SIG-M5 (cell line): ENCODE results near the gene GPSM1.

Source experiments
- DNase-seq: peaks from one replicate; lab custom pipeline; 2025; lab: John Stamatoyannopoulos, UW

The GPSM1 gene

GRCh38 chr9:136304456-136304855 is 22.9 kb upstream of the GPSM1 start:
- DNase-seq: no peak

DNA sequence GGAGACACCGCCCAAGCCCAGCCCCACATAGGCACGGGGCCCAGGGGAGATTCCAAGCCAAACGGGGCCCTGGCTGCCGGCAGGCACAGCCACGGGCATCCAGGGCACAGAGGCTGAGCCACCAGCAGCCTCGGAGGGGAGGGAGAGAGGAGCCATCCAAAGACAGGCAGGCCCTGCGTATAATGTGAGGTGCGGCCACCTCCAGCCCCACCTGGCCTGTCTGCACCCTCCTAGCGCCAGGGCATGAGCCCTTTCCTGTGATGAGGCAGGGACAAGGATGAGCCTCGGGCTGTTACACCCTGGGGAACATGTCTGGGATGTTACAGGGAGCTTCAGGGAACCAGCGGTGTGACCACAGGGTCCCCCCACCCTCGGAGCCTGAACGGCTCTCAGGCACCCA is 22.4 kb upstream of the GPSM1 start:
- DNase-seq: no peak

GRCh38 chr9:136305804-136306203 is 21.5 kb upstream of the GPSM1 start:
- DNase-seq: no peak

DNA sequence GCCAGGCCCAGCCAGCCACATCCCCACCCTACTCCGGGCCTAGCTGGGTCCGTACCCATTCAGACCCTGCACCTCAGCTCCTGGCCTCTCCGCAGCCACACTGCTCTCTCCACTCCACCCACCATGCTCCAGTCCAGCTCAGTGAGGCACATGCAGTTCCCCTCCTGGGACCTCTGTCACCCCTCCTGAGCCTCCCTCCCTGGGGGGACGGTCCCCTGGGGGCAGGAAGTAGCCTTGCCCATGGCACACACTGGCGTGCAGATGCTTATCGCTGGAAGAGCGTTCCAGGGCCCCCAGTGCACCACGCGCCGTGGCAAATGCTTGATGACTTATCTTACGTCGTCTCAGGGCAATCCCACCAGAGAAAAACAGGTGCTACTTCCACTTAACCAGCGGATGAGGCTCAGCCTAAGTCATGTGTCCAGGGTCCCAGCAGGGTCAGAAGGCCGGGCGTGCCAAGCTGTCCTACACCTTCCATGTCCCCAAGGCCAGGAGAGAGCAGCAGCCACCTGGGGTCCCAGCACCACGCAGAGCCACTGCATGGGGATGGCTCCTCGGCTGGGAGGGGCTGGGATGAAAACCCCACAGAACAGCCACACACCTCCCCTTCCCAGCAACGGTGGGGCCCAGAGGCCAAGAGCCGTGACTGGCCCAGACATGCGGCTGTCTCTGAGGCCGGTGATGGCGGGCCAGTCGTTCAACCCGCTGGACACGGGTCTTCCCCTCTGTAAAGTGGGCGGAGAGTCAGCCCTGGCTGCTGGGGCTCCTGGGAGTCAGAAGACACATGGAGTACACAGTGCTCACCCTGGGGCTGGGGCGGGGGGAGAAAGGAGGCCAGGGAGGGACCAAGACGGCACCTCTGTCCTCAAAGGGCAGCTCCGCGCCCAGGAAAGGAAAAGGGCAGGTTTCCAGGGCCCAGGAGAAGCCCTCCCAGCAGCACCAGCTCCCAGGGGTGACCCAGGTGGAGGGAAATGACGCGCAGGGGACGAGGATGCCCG is 20.8 kb upstream of the GPSM1 start:
- DNase-seq: no peak

DNA sequence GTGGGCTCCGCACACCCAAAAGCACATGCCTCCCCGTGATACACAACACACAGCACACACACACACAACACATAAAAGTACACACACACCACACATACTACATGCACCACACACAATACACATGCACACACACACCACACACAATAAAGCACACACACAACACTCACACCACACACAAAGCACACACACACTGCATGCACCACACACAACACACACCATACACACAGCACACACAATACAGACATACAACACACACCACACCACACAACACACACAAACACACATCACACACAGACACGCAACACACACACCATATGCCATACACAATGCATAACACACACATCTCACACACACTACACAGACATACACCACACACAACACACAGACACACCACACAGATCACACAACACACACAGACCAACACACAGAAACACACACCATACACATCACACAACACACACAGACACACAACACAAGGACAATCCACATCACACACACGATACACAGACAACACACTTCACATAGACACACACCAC is 20.1 kb upstream of the GPSM1 start:
- no peak for DNase-seq

DNA sequence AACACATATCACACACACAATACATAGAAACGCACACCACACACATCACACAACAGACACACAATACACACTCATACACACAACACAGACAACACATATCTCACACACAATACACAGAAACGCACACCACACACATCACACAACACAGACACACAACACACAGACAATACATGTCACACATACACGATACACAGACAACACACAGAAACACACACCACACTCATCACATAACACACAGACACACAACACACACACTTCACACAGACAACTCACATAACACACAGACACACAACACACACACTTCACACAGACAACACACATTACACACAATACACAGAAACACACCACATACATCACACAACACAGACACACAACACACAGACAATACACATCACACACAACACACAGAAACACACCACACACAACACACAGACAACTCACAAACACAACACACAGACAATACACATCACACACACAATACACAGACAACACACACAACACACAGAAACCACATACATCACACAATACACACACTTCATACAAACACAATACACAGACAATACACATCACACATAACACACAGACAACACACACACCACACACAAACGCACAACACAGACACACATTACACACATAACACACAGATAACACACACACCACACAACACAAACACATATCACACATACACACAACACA is 19.2 kb upstream of the GPSM1 start:
- no peak for DNase-seq

DNA sequence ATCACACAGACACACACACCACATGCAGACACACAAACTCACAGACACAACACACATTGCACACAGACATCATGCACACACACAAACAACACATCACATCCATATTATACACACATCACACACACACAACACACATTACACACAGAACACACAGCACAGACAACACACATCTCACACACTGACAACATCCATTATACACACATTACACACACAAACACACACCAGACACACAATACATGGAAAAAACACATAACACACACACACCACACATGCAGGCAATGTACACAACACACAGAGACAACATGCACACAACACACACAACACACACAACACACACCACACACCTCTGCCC is 18.7 kb upstream of the GPSM1 start:
- DNase-seq: no peak

DNA sequence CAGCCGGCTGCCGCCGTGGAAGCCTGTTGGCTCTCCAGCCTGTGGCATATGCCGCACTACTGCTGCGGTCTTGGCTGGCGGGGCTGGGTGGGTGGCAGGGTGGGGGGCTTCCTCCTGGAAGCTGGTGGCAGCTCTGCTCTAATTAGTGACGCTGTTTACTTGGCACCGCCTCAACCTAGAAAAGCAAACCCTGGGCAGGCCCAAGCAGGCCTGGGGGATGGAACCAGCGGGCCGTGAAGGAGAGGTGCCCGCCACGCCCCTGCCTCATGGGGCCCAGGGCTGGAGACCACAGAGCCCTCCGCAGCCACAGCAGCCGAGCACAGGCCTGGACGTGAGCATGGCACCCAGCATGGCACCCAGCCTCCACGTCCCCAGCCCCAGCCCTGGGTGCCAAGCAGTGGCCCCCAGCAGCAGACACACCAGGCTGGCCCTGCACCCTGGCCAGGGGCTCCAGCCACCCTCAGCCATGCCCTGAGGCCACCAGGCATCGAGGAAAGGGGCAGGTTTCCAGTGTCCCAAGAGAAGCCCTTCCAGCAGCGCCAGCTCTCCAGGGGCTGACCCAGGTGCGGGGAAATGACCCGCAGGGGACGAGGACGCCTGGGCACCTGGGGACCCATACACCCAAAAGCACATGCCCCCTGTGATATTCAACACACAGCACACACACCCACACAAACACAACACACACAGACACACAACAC is 18.1 kb upstream of the GPSM1 start:
- DNase-seq: no peak

DNA sequence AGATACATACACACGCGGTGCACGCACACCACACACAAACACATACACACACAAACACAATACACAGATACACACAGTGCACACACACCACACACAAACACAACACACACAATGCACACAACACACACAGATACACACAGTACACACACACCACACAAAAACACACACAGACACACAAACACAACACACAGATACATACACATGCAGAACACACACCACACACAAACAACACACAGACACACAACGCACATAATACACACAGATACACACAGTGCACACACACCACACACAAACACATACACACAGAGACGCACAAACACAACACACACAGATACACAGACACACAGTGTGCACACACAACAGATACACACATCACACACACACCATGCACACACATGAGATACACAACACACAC is 17.5 kb upstream of the GPSM1 start:
- DNase-seq: no peak

DNA sequence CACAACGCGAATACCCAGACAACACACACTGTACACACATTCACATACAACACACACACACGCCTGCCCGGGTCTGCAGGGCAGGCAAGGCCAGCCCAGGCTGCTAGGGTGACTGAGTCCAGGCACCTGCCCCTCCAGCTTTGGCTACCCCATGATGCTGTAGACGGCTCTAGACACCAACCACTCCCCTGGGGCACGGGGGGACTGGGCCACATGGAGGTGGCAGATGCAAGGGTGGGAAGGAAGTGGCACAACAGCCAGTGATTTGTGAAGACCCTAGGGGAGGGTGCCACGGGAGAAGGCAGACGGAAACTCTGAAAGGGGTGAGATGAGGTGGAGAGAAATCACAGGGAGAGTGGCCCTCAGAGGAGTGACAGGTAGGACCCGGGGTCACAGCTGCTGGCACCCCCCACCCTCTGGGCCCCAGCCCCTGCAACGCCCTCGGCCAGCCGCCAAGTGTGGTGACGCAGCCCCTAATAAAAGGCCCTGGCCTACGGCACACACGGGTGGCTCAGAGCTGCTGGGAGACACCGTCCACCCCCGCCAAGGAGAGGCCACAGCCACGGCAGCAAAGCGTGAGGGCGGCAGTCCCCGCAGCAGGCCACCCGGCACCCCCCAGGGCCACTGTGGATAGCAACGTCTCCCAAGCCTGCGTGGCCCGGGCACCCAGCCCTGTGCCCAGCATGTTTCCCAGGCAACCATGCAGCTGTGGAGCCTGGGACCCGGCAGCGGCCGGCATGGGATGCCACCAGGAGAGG is 16.9 kb upstream of the GPSM1 start:
- DNase-seq: no peak

- no peak for DNase-seq
Measured at GRCh38 chr9:136311051-136312008, 16.0 kb upstream of the GPSM1 start.

DNA sequence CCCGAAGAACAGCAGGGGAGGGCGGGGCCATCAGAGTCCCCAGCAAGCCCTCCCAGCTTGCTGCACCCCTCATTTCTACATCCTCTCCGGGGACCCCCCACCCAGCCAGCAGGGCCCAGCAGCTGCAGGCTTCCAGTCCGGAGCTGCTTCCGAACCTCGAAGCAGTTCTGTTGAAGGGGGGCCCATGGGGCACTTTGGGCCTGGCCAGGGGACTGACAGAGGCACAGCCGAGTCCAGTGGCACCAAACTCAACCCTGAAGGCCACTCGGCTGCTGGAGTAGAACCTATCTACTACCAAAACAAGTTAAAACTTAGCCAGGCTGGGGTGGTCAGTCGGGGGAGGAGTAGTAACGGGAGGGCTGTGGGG is 15.3 kb upstream of the GPSM1 start:
- DNase-seq: no peak

DNA sequence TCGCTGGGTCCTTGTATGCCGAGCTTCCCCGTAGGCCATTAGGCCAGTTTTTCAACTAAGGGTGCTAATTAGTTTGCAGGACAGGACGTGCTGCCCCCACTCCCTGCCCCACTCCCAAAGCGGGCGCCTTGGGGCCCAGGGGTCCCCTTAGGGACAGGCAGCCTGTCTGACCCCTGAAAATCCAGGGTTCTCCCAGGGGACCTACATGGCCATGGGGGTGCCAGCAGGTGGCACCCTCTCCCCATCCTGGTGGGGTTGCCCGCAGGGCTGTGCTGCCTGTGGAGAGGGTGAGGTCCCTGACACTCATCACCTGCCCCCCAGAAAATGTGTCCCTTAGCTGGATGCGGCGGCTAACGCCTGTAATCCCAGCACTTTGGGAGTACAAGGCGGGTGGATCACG is 14.9 kb upstream of the GPSM1 start:
- DNase-seq: no peak

- DNase-seq: no peak
Measured at GRCh38 chr9:136313111-136314055, 14.0 kb upstream of the GPSM1 start.

DNA sequence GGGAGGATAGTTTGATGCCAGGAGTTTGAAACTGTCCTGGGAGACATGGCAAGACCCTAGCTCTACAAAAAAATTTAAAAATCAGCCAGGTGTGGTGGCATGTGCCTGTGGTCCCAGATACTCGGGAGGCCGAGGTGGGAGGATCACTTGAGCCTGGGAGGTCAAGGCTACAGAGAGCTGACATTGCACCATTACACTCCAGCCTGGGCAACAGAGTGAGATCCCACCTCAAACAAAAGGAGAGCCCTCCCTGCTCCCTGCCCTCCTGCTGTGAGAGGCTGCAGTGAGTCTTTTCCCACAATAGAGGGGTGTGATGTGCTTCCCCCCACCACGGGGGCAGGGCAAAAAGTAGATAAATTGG is 13.3 kb upstream of the GPSM1 start:
- DNase-seq: no peak

GRCh38 chr9:136314944-136315343 is 12.4 kb upstream of the GPSM1 start:
- DNase-seq: no peak

GRCh38 chr9:136316271-136316751 is 11.0 kb upstream of the GPSM1 start:
- no peak for DNase-seq

DNA sequence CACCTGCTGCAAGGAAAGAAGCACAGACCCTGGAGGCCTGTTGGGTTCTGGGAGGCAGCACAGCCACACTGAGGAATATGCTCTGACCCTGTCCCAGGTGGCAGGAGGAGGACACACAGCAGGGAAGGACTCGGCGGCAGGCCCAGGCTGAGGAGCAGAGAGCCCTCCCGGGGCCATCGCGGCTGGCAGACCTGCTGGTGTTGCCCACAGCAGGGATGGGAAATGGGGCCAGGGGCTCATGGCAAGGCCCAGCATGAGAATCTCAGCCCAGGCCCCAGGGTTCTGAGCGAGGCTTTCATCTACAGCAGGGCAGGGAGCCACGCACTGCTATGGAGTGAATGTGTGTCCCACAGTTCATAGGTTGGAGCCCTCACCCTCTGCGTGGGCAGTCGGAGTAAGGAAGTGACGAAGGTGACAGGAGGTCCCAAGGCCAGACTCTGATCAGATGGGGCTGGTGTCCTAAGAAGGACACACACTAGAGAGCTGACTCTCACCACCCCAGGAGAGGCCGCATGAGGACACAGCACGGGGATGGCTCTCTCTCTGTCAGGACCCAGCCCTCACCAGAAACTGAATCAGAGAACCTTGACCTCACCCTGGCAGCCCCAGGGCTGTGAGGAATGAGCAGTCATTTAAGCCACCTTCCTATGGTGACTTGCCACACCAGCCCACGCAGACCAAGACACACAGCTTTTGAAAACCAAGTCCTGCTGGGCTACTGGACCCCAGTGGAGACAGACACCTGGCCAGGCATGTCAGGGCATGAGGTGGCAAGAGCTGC is 10.3 kb upstream of the GPSM1 start:
- DNase-seq: no peak

DNA sequence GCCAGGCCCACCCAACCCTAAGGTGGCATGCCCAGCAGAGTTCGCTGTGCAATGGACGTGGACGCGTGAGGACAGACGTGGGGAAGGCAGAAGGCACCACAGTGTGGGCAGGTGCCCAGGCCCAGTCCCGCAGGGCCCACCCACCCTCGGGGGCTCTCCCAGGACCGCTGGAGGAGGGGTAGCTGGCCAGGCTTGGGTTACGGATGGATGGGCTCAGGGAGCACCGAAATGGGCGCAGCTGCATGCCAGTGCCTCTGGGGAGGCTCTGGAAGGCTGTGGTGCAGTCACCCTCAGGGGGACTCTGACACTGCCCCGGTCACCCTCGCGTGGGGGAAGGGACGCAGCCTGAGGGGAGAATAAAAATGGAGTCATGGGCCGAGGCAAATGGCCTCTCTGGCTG is 9.6 kb upstream of the GPSM1 start:
- DNase-seq: no peak
